RWPE2 (cell line): ENCODE data around the gene MISP.
"Not testable (repeated sequence)": the region's sequence is repeated elsewhere in the genome, so short reads cannot be mapped to it uniquely, and the experiment has no call there.

Source experiments
- ATAC-seq: fragments of 200-7000 bp; cut with Tn5 transposase; 3 replicates; pipeline ENCODE4 v1.9.1; 2021; ENCODE audit warnings: low read depth
- DNase-seq: peaks from one replicate; pipeline ENCODE4 v3.0.0-alpha.2; 2020; ENCODE audit warnings: low spot score
- H3K27ac ChIP-seq: fragments of 450-650 bp; 2 replicates; pipeline ENCODE4 v1.5.1; 2017; ENCODE audit warnings: mild to moderate bottlenecking; ENCODE audit not compliant: poor library complexity, severe bottlenecking
- H3K27me3 ChIP-seq: fragments of 250-450 bp; sonication (Bioruptor Pico); 2 replicates; pipeline ENCODE4 v1.5.1; 2021; ENCODE audit warnings: mild to moderate bottlenecking, moderate library complexity; ENCODE audit not compliant: insufficient read depth, poor library complexity, severe bottlenecking
- H3K36me3 ChIP-seq: fragments of 250-450 bp; sonication (Bioruptor Pico); 2 replicates; pipeline ENCODE4 v1.5.1; 2020; ENCODE audit warnings: low read depth, mild to moderate bottlenecking, moderate library complexity
- H3K4me1 ChIP-seq: fragments of 250-450 bp; sonication (Bioruptor Pico); 2 replicates; pipeline ENCODE4 v1.5.1; 2021; ENCODE audit warnings: mild to moderate bottlenecking, moderate library complexity; ENCODE audit not compliant: insufficient read depth, poor library complexity, severe bottlenecking
- H3K4me3 ChIP-seq: fragments of 250-450 bp; sonication (Bioruptor Pico); 2 replicates; pipeline ENCODE4 v1.5.1; 2021; ENCODE audit warnings: mild to moderate bottlenecking, moderate library complexity; ENCODE audit not compliant: severe bottlenecking
- H3K9me3 ChIP-seq: fragments of 250-450 bp; sonication (Bioruptor Pico); 2 replicates; pipeline ENCODE4 v1.5.1; 2021; ENCODE audit warnings: mild to moderate bottlenecking, moderate library complexity; ENCODE audit not compliant: severe bottlenecking
- TF ChIP-seq, protein P1 (sequence below): fragments of 450-650 bp; IDR thresholded peaks from one replicate; pipeline ENCODE4 v1.5.1; 2017; ENCODE audit warnings: mild to moderate bottlenecking, moderate library complexity; ENCODE audit not compliant: poor library complexity, severe bottlenecking

The MISP gene, protein sequence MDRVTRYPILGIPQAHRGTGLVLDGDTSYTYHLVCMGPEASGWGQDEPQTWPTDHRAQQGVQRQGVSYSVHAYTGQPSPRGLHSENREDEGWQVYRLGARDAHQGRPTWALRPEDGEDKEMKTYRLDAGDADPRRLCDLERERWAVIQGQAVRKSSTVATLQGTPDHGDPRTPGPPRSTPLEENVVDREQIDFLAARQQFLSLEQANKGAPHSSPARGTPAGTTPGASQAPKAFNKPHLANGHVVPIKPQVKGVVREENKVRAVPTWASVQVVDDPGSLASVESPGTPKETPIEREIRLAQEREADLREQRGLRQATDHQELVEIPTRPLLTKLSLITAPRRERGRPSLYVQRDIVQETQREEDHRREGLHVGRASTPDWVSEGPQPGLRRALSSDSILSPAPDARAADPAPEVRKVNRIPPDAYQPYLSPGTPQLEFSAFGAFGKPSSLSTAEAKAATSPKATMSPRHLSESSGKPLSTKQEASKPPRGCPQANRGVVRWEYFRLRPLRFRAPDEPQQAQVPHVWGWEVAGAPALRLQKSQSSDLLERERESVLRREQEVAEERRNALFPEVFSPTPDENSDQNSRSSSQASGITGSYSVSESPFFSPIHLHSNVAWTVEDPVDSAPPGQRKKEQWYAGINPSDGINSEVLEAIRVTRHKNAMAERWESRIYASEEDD

GRCh38 chr19:750640-751423 is at the start of gene MISP:
TSS of gene MISP (plus strand) at chr19:751112. CDS start at chr19:756947, 5,835 bp downstream.
- DNase-seq, result peak; percentile 92
- Histone ChIP-seq H3K27ac (peak within 1 kb of the TSS; percentile 99), H3K4me1 (peaks cover 10% of the 10 kb centered on the region), H3K9me3 (peaks cover 5% of the 10 kb centered on the region), H3K36me3 (peaks cover 19% of the 10 kb centered on the region), H3K4me3 (peak within 1 kb of the TSS; percentile 62), H3K27me3 (no peaks in the 10 kb centered on the region)
- TF ChIP-seq, protein P1, sequence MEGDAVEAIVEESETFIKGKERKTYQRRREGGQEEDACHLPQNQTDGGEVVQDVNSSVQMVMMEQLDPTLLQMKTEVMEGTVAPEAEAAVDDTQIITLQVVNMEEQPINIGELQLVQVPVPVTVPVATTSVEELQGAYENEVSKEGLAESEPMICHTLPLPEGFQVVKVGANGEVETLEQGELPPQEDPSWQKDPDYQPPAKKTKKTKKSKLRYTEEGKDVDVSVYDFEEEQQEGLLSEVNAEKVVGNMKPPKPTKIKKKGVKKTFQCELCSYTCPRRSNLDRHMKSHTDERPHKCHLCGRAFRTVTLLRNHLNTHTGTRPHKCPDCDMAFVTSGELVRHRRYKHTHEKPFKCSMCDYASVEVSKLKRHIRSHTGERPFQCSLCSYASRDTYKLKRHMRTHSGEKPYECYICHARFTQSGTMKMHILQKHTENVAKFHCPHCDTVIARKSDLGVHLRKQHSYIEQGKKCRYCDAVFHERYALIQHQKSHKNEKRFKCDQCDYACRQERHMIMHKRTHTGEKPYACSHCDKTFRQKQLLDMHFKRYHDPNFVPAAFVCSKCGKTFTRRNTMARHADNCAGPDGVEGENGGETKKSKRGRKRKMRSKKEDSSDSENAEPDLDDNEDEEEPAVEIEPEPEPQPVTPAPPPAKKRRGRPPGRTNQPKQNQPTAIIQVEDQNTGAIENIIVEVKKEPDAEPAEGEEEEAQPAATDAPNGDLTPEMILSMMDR, result peak; percentile 9
- ATAC-seq, result peak; percentile 73

DNA sequence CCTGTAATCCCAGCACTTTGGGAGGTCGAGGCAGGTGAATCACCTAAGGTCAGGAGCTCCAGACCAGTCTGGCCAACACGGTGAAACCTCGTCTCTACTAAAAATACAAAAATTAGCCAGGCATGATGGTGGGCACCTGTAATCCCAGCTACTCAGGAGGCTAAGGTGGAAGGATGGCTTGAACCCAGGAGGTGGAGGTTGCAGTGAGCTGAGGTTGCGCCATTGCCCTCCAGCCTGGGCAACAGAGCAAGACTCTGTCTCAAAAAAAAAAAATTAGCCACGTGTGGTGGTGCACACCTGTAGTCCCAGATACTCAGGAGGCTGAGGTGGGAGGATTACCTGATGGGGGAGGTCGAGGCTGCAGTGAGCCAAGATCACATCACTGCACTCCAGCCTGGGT is 48.1 kb upstream of the MISP start:
- not testable (repeated sequence) for ATAC-seq, H3K4me3 ChIP-seq, H3K27me3 ChIP-seq, DNase-seq, H3K27ac ChIP-seq, H3K4me1 ChIP-seq, H3K9me3 ChIP-seq, H3K36me3 ChIP-seq

- H3K9me3 ChIP-seq, result peaks cover 4% of the 10 kb centered on the region
- no peak for DNase-seq
- H3K4me3 ChIP-seq, result peak overlapping the region; percentile 1
- ATAC-seq, result 0 out of 3 replicates have a peak, but pooled peaks have one; percentile 14
- H3K27ac ChIP-seq, result no peak overlapping the region
- no peaks in the 10 kb centered on the region for H3K36me3 ChIP-seq
- no peaks in the 10 kb centered on the region for H3K4me1 ChIP-seq
- peaks cover 11% of the 10 kb centered on the region for H3K27me3 ChIP-seq
- TF ChIP-seq, protein P1, result no peak
Observed at GRCh38 chr19:703329-703650, 47.6 kb upstream of the MISP start.

- Histone ChIP-seq H3K4me1 (no peaks in the 10 kb centered on the region), H3K27ac (no peak overlapping the region), H3K4me3 (peak overlapping the region; percentile 1), H3K9me3 (peaks cover 4% of the 10 kb centered on the region), H3K27me3 (peaks cover 13% of the 10 kb centered on the region), H3K36me3 (no peaks in the 10 kb centered on the region)
- TF ChIP-seq, protein P1, result no peak
- DNase-seq (no peak), ATAC-seq (peak; percentile 66)
Observed at GRCh38 chr19:703651-704446, 47.1 kb upstream of the MISP start.

DNA sequence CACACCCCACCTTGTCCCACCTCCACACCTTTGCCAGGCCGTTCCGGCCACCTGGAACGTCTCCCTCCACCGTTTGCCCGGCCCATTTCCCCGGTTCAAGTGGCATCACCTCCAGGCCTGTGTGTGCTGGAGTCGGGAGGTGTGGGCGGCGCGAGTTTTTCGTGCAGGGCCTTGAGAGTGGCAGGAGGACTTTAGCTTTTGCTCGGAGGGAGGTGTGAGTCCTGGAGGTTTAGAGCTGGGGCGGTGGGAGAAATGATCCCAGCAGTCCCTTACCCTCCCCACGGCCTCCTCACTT is 46.5 kb upstream of the MISP start:
- DNase-seq (no peak), ATAC-seq (no peak)
- Histone ChIP-seq H3K9me3 (peaks cover 4% of the 10 kb centered on the region), H3K27ac (no peak overlapping the region), H3K27me3 (peaks cover 15% of the 10 kb centered on the region), H3K4me1 (no peaks in the 10 kb centered on the region), H3K4me3 (no peak overlapping the region), H3K36me3 (no peaks in the 10 kb centered on the region)
- TF ChIP-seq, protein P1, result no peak
